ENCODE data around the gene PNPLA4.

PNPLA4 gene, protein sequence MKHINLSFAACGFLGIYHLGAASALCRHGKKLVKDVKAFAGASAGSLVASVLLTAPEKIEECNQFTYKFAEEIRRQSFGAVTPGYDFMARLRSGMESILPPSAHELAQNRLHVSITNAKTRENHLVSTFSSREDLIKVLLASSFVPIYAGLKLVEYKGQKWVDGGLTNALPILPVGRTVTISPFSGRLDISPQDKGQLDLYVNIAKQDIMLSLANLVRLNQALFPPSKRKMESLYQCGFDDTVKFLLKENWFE

DNA sequence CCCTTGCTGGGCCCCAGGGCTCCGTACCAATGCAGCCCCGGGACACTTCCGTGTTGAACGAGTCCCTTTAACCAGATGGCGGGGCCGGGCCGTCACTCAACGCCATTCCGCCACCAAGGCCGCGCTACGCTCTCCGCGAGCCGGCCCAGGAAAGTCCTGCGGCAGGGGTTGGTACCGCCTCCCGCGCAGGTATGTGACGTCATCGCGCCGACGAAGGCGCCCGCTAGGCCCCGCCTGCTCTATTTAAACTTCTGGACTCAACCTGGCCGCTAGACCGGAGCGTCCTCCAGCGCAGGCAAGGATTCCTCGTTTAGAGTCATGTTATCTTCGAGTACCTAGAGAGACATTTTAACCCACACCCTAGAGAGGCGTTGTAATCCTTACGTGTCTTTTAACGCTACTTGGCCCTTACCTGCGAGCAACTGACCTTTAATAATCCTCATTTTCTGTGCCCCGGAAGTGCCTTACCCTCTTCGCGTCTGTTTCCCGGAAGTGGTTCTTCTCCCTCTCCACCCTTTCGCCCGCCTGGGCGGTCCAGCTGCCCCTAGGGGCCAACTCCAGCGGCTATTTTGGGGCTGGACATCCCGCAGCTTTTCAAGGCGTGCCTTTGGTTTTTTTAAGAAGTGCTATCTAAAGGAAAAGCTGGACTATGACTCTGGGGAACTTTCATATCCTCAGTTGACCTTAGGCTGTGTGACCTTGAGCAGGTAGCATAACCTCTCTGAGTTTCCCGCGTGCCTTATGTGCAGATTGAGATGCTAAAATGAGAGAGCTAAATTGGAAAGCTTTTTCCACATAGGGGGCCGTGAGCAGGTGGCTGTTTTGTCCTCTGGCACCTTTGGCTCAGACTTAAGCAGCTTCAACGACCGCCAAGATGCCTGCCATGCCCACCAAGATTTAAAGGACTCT, at the start of gene PNPLA4:
TSS of gene PNPLA4 (minus strand) at position 155 of the 909 bp plus-strand sequence. CDS start 1,294 bp downstream, outside the sequence.
- peak; percentile 60 for DNase-seq

DNA sequence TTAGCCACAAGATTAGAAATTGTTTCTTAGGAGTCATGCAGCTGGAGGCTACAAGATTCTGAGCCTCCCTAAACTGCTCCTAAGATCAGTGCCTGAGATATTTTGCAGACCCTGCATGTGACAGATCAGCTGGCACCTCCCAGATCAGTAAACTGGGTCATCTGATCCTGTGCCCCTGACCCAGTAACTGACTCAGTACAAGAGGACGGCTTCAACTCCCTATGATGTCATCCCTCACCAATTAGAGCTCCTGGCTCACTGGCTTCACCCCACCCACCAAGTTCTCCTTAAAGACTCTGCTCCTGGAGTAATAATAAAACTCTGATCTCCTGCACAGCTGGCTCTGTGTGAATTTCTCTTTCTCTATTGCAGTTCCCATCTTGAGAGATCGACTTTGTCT, 45.4 kb upstream of the PNPLA4 start:
- DNase-seq: no peak

DNA sequence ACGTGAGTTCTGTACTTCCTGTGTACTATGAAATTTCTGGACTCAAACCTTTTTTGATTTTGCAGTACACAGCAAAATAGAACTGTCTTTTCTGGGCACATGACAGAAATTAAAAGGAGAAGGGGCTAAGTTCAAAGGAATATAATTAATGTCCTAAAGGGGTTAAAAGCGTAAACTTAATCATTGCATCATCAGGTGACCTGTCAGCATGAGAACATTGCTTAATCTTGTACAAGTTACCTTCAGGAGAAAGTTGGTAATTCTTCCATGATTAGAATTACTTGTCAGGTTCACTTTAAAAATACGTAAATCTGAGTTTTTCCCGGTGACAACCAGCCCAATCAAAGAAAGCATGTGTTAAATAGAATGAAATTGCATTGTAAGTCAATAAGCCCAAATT, 43.2 kb upstream of the PNPLA4 start:
- no peak for DNase-seq

DNA sequence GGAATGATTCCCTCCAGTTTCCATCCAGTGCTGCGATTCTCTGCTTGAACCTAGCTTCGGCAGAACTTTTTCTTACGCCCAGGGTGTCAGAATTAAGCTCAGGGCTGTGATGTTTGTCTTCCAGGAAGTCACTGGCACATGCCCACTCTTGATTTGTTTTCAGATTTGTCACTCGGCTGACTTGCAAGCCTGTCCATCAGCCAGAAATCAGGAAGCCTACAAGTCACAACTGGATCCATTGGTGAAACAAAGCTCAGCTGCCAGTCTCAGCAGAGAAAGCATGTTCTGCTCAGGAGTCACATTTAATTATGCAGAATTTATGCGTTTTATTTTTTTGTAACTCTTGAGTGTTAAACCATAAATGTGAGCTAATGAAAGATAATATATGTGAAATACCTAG, 38.2 kb upstream of the PNPLA4 start:
- DNase-seq: no peak

DNA sequence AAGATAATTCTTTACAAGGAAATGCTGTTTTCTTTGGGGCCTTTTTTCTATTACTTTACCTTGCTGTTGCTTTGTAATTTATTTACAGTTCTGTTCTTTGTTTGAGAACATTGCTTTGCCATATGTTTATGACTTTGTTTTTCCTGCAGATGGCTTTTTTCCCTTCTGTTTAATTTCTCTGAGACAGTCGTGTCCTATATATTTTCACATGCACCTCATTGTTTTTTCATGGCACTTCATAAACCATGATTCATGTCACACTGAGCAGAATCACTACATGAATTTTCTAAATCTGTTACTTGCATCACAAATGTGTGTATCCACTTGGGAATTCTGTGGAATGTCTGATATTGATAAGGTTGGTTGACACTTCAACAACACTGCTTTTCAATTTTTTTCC, 33.0 kb upstream of the PNPLA4 start:
- DNase-seq: no peak

DNA sequence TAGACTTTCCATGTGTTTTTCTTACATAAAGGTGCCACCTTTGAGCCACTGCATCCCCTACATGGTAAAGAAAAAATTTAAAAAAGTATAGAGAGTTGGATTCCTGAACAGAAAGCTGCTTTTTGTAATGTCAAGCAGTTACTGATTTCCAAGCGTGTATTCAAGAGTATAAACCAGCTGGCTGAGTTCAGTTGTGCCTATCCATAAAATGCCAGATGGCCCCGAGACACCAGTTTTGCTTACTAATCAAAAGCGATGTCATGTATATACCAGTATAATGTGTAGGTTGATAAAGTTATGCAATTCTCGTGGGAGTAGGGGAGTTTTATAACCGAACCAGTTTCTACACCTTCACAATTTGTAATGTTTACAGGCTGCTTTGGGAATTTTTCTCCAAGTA, 26.2 kb upstream of the PNPLA4 start:
- no peak for DNase-seq

DNA sequence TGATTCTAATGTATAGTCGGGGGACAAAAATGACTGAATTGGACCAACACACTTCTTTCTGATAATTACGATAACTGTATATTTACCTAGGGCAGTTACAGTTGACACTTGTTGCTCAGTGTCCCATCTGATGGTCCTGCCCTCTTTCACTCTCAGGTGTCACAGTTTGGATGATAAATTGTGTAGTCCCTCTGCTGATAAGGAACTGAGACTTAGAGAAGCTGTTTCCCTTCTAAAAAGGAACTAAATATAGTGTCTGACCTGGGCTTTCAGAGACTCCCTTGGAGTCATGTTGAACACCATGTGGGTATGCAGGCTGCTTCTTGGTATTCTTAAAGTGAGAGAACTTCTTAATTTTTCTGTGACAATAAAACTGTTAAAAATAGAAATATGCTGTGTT, 23.7 kb upstream of the PNPLA4 start:
- no peak for DNase-seq

DNA sequence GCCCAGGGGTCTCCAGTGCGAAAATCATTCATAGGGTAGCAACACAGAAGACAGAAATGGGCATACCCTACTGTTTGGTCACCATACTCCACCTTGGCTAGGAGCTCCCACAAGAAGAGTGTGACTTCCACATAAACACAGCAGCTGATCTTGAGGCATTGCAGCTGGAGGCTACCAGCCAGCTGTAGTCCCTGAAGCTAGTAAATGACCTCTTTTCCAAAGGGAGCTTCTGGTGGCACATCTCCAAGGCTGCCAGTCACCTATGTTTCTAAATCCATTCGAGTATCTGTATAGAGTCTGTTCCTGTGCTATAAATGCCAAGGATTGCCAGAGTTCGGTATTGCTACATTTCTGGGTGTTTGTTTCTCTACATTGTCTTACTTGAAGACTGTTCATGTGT, 21.3 kb upstream of the PNPLA4 start:
- DNase-seq: no peak

DNA sequence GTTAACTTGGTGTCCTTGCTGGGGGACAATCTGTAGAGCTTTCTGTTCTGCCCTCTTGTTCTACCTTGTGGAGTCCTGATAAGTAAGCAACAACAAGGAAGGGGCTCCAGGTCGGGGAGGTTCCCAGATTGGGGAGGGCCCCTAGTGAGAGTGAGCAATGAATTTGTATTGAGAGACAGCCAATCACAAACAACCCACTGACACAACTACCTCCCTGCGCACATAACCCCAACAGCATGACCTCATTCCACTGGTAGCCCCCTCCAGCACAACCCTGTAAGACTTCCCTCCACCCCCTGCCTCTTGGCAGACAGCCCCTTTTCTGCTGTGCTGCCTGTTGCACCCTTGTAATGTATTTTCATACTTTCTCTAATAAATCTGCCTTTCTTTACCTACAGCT, 19.7 kb upstream of the PNPLA4 start:
- DNase-seq: no peak

DNA sequence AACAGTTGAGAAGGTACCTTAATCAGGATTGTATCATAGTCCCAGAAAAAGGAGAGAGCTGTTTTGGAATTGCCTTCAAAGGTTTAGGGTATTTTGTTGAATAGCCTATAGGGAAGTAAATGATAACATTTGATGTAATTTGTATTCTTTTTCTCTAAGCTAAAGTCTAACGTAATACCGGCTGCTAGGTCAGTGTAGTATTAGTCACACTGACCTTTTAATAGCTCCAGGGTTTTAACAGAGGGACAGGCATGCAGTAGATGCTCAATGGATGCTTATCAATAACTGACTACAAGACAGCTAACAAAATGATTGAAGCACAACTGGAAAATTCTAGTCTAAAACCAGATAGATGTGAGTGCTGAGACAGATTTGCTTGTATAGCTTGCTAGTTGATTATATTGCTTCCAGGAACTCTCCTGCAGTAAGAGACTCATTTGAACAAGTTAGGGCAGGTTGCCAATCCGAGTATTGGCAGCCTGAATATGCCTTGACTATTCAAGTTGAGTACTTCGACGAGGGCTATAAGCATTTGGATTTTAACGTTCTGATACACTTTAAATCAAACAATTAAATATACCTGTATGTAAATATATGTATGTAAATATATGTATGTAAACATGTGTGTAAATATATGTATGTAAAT, 16.5 kb upstream of the PNPLA4 start:
- no peak for DNase-seq

DNA sequence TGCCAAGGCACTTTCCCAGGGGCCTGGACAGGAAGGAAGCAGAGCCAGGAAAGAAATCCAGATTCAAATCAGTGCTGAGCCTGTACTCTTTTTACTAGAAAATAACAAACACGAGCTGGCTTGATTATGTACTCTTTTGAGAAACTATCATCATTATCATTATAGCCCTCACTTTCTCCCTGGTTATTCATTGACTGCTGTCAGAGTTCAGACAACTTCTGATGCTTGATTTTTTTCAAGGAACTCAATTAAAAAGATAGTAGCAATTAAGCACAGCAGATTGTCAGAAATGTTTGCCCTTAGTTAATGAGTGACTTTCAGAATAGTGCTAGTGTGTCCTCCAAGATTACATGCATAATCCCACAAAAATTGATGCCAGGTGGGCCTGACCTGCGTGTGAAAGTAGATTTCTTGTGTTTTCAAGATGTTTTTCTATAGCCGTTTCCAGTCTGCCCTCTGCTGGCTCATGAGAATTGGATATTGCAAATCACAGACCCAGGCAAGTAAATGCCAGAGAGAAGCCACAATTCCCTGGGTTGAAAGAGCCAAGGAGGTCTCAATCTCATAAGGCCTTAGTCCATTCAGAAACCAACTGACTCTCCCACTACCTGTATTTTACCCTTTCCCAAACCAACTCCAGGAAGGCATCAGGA, 14.3 kb upstream of the PNPLA4 start:
- no peak for DNase-seq

DNA sequence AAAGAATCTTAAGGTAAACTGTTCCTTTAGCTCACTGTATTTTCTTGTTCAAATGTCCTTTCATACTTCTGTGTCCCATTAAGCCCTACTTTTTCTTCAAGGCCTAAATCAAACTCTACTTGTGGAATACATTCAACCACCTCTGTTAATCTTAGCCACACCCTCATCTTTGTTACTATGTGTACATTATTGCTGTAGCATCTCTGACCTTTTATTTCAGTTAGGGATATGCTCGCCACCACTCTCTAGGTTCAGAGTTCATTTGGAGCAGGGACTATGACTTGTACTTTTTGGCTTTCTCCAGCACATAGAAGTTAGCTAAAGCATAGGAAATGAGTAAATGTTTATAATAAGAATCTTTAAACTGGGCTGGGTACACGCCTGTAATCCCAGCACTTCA, 6.8 kb upstream of the PNPLA4 start:
- DNase-seq: no peak

DNA sequence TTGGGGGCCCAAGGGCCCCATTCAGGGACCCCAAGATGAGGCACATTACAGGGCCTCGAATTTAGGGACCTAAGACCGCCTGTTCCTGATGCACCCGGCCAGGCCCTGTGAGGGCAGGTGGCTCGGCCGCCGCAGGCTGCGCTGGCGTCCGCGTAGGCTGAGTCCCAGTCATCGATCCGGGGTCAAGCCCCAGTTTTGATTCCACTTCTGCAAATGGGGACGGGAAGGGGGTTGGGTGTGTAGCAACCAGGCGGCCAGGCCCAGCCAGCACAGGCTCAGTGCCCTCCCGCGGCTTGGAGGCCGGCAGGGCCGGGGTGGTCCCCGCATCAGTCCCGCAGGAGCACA, 327 bp downstream of the PNPLA4 start:
- no peak for DNase-seq

DNA sequence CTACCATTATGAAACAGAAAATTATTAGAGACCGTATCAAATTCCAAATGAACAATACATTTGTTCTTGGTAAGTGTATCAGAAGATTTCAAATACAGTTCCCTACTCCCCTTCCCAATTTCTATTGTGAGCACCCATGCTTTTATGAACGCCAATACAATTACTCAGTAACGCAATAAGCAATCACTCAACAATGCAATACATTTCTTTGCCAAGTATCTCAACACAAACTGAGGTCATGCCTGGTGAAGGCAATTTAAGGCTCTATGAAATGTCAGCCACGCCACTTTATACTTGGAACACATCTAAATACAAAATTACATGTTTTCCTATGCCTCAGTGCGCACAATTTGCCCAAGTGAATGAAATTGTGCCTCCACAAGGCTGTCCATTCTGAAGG, 712 bp downstream of the PNPLA4 start:
- DNase-seq: no peak

DNA sequence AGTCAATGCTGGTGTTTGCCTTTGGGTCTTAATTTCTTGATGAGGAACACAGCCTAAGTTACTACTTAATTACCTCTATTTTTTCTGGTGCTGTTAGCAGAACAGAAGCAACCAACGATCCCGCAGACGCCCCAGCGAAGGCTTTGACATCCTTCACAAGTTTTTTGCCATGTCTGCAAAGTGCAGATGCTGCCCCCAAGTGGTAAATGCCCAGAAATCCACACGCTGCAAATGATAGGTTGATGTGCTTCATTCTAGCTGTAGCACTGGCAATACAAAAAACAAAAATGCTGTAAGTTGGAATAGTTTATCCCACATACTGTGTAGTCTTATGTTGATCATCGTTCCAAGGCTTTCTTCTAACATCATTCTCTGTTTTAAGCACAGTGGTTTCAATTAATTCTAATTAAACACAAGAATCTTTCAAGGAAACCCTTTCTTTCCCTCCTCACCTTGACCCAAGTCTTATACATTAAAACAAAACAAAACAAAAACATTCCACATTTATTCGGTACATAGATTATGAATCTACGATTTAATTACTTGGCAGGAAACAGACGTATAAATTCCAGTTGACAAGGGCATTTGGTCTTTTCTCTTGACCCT, 1.2 kb downstream of the PNPLA4 start:
- no peak for DNase-seq

DNA sequence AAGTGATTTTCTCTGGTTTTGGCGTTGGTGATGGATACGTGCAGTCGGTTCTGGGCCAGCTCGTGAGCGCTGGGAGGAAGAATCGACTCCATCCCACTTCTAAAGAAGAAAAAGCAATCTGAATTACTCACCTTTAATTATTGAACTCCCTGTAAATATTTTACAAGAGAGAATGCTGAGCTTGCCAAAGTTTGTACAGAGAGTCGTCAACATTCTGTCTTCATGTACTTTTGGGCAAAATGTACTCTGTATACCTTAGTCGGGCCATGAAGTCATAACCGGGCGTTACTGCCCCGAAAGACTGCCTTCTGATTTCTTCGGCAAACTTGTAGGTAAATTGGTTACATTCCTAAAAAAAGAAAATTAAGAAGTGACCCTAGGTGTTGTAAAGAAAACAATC, 5.5 kb downstream of the PNPLA4 start:
- DNase-seq: no peak

DNA sequence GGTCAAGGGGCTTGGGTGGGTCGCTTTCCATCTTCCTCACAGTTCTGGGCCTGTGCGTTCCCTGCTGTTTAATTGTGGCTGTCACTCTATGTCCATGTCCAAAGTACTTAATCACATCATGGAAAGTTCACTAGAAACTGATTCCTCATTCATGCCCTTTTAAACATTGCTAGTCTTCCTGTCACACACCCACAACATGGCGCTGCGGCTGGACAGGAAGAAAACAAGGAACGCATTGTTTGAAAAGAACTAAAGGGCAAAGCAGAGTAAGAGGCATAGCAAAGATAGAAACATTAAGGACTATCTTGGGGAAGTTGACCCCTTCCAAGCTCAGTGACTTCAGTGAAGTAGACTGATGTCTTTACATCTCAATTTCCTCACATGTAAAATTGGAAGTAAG, 18.4 kb downstream of the PNPLA4 start:
- no peak for DNase-seq

DNA sequence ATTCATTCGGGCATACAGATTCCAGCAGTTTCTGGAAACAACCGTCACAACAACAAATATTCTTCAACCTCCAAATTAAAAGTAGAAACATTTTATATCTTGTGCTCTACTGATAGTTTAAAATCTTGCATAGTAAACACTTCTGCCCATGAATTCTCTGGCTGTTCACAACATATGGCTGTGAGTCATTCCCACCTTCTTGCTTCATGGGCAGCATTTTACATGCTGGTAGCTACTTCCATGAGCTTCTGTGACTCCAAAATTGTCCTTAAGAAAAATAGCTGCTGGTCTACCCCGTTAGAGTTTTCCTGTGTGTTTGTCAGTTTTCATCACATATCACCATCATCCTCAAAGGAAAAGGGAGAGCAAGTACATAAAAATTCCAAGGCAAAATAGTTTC, 22.7 kb downstream of the PNPLA4 start:
- DNase-seq: no peak

DNA sequence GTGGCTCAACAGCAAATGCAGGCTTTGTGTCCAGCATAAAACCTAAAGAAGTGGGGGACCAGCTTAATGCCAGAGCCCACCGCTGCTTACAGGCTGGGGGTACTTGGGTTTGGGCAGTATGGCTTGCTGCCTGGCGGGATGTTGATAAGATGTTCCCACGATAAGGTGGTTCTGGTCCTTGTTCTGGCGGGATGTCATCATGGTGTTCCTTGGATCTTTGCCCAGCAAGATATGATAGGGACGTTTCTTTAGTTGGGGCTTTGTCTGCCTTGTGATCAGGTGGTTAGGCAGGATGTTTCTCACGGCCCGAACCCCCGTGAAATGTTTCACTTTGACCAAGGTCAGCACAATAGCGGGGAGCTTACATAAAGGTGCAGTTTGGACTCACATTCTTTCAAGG, 35.3 kb downstream of the PNPLA4 start:
- no peak for DNase-seq

DNA sequence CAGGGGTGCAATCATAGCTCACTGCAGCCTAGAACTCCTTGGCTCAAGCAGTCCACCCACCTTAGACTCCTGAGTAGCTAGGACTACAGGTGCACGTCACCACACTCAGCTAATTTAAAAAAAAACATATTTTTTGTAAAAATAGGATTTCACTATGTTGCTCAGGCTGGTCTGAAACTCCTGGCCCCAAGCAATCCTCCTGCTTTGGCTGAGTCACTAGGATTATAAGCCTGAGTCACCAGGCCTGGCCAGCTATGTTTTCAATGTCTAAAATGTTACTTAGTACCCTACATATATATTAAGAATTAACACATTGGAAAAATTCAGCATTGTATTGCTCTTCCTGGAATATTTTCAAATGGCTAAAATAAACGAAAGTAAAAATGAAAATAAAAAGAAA, 37.5 kb downstream of the PNPLA4 start:
- no peak for DNase-seq

DNA sequence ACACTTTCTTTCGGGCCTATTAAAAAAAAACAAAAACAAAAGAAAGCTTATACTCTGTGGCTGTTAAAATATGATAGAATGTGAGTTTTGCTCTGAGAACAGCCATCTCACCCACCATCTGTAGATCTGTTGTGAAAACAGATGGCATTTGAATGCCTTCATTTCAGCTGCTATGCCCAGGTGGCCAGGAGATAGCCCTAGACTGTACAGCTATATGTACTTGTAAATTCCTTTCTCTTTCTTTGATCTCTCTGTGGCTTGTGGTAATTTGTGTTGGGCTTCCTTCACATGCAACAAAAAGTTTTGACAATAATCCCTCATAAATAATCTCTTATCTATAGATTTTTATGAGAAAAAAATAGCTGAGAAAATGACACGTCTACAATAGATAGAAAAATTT, 38.1 kb downstream of the PNPLA4 start:
- no peak for DNase-seq

DNA sequence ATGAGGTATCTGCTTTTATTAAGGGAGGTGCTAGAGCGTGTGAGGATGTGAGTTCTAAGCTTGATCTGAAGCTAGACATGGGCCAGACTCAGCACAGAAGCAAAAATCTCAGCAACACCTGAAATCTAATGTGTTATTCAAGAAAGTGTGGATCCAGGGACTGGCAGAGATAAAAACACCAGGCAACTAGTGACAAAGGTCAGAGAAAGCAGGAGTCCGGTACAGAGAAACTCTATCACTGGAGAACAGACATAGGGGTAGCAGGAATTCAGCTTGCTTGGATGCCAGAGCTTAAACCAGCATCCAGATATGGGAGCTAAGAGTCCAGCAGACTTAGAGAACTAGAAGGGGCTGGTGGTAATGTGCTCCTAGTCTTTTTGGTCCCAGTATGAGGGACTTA, 50.3 kb downstream of the PNPLA4 start:
- no peak for DNase-seq

DNA sequence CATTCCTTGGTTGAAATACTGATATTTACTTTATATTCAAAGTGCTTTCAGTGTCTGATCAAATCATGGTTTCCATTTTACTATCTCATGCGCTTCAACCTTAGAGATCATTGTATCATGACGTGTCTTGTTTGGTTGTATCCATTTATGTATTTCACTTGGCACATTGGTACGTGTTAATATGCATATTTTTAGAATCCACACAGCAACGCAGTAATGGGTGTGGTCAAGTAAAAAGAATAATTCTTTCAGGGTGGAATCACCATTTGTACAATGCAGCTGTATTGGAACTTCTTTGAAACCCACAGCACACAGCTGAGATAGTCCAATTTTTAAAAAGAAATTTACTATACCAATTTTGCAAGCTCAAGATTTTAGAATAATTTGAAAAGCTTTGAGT, 55.2 kb downstream of the PNPLA4 start:
- no peak for DNase-seq

Measured in NK-92 treated with Interleukin-12 subunit alpha and Interleukin-12 subunit beta, amount 100 ng/mL, for 24 hours (cell line).